K562 (cell line): ENCODE results near the gene CALML3. TPM values are rescaled to one million over a fixed set of nuclear protein-coding genes. Genes with fewer than 3 reads are reported as not detected.

Source experiments
- ARID1B ChIP-seq: fragments of 450-650 bp; IDR thresholded peaks from 2 replicates; pipeline ENCODE4 v1.6.1; 2016; ENCODE audit warnings: antibody characterized with exemption, mild to moderate bottlenecking, inconsistent platforms
- BCLAF1 ChIP-seq, 2 experiments: fragments of 450-650 bp in 1 of 2; IDR thresholded peaks; 2 replicates each; pipeline ENCODE4 v1.6.1; 2011 to 2017; ENCODE audit warnings: low read depth in 2 of 2, antibody characterized with exemption in 1 of 2, borderline replicate concordance in 1 of 2, low read length in 1 of 2, mild to moderate bottlenecking in 1 of 2, mixed read lengths in 1 of 2; ENCODE audit not compliant: control insufficient read depth in 1 of 2
- CBFA2T3 ChIP-seq: fragments of 450-650 bp; IDR thresholded peaks from 2 replicates; pipeline ENCODE4 v1.6.1; 2017
- CTBP1 ChIP-seq: fragments of 450-650 bp; IDR thresholded peaks from 2 replicates; pipeline ENCODE4 v1.6.1; 2016; ENCODE audit warnings: borderline replicate concordance
- FOXM1 ChIP-seq, 2 experiments: fragments of 450-650 bp in 1 of 2; sonication (generic) in 1 of 2; formaldehyde crosslinking in 1 of 2; IDR thresholded peaks; 2 replicates each; pipeline versions ENCODE4 v1.6.1 to v1.9.0; 2017 to 2022; ENCODE audit warnings: low read depth in 2 of 2, mild to moderate bottlenecking in 2 of 2, missing genetic modification reagents in 1 of 2, moderate library complexity in 1 of 2
- ZBTB2 ChIP-seq: fragments of 450-650 bp; IDR thresholded peaks from 2 replicates; pipeline ENCODE4 v1.6.1; 2016; ENCODE audit warnings: antibody characterized with exemption
- ZNF592 ChIP-seq: fragments of 450-650 bp; IDR thresholded peaks from 2 replicates; pipeline ENCODE4 v1.6.1; 2017; ENCODE audit warnings: antibody characterized with exemption, mild to moderate bottlenecking
- polyA plus RNA-seq, 8 experiments: library from polyadenylated mRNA; depleted of rRNA in 4 of 8; stranded (reverse) in 5 of 8; unstranded in 3 of 8; fragments of >200 nt; fragmentation: Nextera tagmentation in 2 of 8; fragmentation: Illumina TruSeq in 1 of 8; extraction: Ambion mirVana in 2 of 8; extraction: Trizol in 1 of 8; gene quantifications; 2 replicates each; pipeline versions ENCODE4 v1.2.1 to v1.2.3, GENCODE V29; 2011 to 2014; ENCODE audit warnings: inconsistent platforms in 1 of 8, missing spikeins in 1 of 8
- total RNA-seq, 7 experiments: library from RNA; depleted of rRNA in 6 of 7; stranded (reverse); fragments of >200 nt in 6 of 7; fragmentation: Illumina TruSeq in 2 of 7; extraction: Trizol in 2 of 7; gene quantifications; 2 replicates each; pipeline versions ENCODE4 v1.2.1 to v1.2.3, GENCODE V29; 2011 to 2021; ENCODE audit warnings: low replicate concordance in 1 of 7

CALML3 gene
- total and polyA plus RNA-seq, 9 of the 15 experiments (the other 6 are each of a cell fraction or from before 2014, with no cell fraction given): not detected

- TF ChIP-seq ZBTB2 (peak; percentile 28; the same call in 1 of the 2 replicates), ZNF592 (peak; percentile 76), CBFA2T3 (peak; percentile 64), CTBP1 (peak; percentile 49; the same call in 1 of the 2 replicates), FOXM1 (IDR thresholded peaks at IDR 0.05; ENCODE audit: low read depth) (no peak), FOXM1 (CRISPR knock-in tag; IDR thresholded peaks at IDR 0.05; ENCODE audit: low read depth) (no peak), ARID1B (peak; percentile 64), BCLAF1 (IDR thresholded peaks at IDR 0.05; ENCODE audit: borderline replicate concordance in 1 of 2, control insufficient read depth in 1 of 2, low read depth in 2 of 2, low read length in 1 of 2) (no peak)
These were observed 28.2 kb upstream of the CALML3 start (continued) for GRCh38 chr10:5496261-5497250.
